ENCODE results near the gene SGSM2. TPM values are rescaled to one million over a fixed set of nuclear protein-coding genes. Genes with fewer than 3 reads are reported as not detected.

Gene SGSM2
- total RNA-seq, 1 donor from 2014 or later = 26.3 TPM

DNA sequence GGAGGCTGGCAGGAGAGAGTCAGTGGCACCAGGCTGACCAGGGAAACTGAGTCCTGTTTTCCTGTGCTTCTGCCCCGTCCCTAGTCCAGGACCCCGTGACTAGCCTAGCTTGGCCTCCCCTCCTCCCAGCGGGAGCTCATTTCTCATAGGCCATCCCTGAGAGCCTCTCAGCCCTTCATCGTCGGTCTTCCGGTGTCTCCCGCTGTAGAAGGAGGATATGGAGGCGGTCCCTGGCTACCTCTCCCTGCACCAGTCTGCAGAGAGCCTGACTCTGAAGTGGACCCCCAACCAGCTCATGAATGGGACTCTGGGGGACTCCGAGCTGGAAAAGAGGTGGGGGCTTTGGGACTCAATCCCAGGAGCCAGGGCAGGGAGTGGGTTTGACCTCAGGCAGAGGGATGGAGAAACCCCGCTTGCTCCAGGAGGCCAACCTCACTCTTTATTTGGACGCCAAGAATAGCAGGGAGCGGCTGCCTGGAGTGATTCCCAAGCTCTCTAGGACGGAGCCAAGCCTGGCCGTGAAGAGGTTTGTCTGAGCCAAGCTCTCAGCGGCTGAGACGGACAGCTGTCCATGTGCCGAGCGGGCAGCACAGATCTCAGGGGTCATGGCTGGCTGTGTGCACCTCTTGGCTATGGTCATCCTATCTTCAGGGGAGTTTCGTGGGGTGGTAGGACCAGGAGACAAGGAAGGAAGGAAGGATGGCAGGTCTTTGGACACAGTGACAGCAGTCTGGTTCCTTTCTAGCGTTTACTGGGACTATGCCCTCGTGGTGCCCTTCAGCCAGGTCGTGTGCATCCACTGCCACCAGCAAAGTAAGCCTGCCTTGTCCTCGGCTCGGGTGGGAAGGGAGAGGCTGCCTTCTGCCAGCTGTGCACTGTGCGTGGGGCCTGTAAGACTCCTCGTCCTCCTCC lies 26.8 kb downstream of the SGSM2 start:
- peak; percentile 71 for ATAC-seq
- intact Hi-C loops (cut with DNase I) = no loop called here
- peak; percentile 80 for DNase-seq (ENCODE audit: missing footprints)

DNA sequence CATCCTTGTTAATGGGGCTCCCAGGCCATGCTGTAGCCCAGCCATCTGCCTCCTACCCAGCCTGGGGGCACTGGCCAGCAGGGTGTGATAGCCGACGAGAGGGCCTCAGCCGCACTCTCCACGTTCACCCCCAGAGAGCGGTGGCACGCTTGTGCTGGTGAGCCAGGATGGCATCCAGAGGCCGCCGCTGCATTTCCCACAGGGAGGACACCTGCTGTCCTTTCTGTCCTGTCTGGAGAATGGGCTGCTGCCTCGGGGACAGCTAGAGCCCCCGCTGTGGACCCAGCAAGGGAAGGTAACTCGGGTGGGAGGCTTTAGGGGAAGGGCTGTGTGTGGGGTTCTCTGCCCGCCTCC lies 27.4 kb downstream of the SGSM2 start:
- intact Hi-C loops (cut with DNase I) = no loop called here
- no peak for DNase-seq (ENCODE audit: missing footprints)

DNA sequence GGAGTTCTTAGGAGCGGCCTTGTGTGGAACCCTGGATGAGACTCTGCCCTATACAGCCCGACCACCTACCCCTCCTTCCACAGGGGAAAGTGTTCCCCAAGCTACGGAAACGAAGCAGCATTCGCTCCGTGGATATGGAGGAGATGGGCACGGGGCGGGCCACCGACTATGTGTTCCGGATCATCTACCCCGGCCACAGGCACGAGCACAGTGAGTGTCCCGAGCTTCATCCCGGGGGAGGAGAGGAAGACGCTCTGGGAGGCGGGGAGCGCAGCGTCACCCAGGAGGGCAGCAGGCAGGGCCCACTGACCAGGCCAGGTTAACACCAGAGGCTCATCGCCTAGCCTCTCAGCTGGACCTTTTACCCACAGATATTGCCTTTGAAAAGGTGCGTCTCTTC lies 27.8 kb downstream of the SGSM2 start:
- ATAC-seq = no peak
- intact Hi-C loops (cut with DNase I) = no loop called here
- no peak for DNase-seq (ENCODE audit: missing footprints)

More for the DNA sequence above, 27.4 kb downstream of the SGSM2 start:
- no peak for ATAC-seq

DNA sequence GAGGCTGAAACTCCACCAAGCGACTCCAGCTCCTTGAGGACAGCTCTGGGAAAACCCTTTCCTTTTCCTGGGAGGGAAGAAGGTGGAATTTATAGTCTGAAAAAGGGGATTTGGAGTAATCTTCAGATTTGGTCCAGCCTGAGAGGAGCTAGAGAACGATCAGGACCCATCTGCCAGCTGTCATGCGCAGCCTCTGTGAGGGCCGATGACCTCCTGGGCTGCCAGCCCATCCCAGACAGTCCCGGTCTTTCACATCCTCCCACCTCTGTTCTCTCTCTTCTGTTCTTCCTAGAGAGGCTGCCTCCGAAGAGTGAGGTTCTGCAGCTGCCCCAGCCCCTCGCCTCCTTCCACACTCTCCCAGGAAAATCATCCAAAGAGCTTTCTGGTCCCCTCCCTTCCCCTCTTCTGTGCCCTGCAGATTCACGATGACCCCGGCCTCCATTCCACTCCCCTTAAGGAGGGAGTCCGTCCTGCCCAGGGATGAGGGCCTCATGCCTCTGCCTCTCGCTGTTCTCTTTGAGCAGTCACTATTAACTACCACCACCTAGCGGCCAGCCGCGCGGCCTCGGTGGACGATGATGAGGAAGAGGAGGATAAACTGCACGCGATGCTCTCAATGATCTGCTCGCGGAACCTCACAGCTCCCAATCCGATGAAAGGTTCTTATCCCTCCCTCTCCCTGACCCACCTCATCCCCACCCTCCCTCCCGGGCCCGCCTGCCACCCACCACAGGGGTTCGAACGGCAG lies 29.6 kb downstream of the SGSM2 start:
- DNase-seq (ENCODE audit: missing footprints) (peak; percentile 66), ATAC-seq (no peak)
- intact Hi-C loops (cut with DNase I) = no loop called here

DNA sequence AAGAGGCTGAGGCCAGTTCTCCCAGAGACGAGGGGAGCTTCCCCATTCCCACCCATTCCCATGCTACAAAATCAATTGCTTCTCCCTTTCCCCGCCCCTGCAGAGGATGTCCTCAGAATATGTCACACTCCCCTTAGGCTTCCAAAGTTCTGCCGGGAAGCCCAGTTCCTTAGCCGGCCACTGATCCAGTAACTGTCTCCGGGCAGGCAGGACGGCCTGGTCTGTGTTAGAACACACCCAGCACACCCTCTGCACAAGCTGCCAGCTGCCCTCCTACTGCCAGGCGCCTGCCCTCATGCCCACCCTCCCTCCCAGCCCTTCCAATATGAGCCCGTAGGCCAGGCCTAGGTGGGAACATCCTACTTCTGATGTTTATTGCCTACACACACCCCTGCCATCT lies 31.1 kb downstream of the SGSM2 start:
- peak; percentile 60 for DNase-seq (ENCODE audit: missing footprints)
- ATAC-seq = peak; percentile 13
- intact Hi-C loops (cut with DNase I) = no loop called here

DNA sequence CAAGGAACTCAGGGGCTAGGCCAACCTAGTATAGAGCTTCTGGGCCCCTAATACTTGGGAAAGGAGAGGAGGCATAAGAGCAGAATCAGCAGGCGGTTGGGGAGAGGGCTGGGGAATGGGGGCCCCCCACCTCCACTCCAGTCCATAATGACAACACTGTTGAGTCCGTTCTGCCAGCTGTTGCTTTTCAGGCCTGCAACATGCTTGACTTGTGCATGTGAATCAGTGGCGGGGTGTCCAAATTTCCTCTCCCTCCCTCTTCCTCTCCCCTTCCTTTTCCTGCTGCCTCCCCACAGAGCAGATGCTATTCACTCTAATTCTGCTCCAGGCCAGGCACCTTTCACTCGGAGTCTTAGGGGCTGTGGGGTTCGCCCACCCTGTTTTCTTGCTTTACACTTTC lies 31.7 kb downstream of the SGSM2 start:
- no peak for DNase-seq (ENCODE audit: missing footprints)
- ATAC-seq = no peak
- intact Hi-C loops (cut with DNase I) = no loop called here

DNA sequence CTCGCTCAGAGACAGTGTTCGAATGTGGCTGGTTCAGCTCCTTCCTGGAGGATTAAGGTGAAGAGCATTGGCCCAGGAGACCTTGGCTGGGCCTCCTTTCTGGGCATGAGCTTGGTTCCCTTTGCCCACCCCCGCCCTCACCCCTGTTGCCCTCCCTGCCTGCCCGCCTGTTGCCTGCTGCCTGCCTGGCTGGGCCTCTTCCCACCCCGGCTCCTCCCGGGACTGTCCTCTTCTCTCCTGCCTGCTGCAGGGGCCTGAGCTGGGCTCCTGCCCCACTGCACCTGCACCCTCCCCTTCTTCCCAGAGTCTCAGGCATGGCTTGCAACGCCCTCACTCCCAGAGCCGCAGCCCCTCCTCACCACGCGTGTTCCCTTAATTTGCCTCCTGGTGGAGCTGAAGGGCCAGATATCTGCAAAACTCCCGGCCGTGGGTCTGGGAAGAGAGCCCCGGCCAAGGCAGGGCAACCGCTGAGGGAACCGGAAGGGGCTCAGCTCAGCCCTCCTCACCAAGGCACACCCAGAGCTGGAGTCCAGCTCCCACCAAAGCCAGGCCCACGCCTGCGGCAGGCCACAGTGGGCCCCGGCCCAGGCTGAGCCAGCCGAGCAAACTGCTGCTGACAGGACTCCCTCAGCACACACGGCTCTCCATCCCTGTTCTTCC lies 32.4 kb downstream of the SGSM2 start:
- DNase-seq (ENCODE audit: missing footprints) (no peak), ATAC-seq (no peak)
- intact Hi-C loops (cut with DNase I) = no loop called here

DNA sequence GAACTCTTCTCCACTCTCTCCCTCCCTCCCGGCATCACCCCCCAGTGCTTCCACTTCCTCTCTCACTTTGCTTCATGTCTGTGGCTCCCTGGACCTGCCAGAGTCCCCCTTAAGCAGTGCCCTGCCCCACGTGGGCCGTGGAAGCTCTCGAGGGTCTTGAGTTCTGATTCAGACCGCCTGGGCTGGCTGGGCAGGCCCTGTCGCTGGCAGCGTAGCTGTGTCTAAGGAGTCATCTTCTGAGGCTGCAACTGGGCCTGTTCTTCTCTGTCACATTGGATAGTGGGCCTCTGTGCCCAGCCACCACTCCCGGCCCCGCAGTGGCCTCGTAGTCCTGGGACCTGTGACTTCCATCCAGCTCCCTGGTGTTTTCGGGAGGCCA lies 32.9 kb downstream of the SGSM2 start:
- ATAC-seq = no peak
- DNase-seq (ENCODE audit: missing footprints) = no peak
- intact Hi-C loops (cut with DNase I) = no loop called here

DNA sequence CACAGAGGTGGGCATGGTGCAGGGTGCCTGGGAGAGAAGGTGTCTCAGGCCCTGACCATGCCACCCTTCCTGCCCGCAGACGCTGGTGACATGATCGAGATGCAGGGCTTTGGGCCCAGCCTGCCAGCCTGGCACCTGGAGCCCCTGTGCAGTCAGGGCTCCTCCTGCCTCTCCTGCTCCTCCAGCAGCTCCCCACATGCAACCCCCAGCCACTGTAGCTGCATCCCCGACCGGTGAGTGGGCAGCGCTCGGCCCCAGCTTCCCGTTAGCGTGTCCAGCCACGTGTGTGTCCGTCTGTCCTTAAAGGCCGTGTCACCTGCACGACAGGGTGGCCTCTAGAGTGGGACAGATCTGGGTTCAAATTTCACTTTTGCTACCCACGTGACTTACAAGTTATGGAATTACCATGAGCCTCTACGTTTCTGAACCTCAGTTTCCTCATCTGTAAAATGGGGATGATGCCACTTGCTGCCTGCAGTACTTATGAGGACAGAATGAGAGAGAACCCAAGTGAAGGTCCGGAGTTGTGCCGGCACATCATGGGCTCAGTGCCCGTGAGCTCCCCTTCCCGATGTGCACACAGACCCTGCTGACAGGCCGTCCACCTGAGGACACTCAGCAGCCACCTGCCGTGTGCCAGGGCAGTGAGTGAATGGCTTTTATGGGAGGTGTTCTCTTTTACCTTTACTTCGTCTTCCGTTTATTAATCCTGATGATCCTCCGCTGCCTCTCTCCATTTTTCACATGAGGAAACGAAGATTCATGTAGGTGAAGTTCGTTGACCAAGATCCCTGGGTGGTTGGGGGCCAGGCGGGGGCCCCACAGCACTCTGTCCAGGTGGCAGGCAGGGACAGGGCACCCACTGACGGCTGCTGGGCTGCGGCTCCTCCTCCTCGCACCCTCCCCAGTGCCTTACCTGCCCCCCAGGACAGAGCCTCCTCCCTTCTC lies 34.2 kb downstream of the SGSM2 start:
- intact Hi-C loops (cut with DNase I) = no loop called here
- ATAC-seq = no peak
- DNase-seq (ENCODE audit: missing footprints) = no peak

DNA sequence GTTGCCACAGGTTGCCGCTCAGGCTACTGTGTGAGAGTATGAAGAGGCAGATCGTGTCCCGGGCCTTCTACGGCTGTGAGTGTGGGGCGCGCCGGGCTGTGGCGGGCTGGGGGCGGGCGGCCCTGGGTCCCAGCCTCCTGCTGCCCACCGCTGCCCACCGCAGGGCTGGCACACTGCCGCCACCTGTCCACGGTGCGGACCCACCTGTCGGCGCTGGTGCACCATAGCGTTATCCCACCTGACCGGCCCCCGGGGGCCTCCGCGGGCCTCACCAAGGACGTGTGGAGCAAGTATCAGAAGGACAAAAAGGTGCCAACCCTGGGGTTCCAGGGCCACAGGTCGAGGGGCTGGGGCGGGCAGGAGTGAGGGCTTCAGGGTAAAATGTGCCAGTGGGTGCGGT lies 34.9 kb downstream of the SGSM2 start:
- no peak for DNase-seq (ENCODE audit: missing footprints)
- no peak for ATAC-seq
- intact Hi-C loops (cut with DNase I) = no loop called here

DNA sequence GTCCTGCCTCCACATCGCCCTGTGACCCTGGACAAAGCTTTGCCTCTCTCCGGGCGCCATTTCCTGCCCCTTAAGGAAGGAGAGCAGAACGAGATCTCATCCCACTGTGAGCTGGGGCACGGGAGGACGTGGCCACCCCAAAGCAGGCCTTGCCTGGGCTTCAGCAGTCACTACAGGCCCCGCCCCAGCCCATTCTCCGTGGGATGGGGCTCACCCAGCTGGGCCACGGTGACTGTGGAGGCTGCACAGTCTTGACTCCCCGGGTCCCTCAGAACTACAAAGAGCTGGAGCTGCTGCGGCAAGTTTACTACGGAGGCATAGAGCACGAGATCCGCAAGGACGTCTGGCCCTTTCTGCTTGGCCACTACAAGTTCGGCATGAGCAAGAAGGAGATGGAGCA lies 35.4 kb downstream of the SGSM2 start:
- intact Hi-C loops (cut with DNase I) = no loop called here
- ATAC-seq (no peak), DNase-seq (ENCODE audit: missing footprints) (no peak)

DNA sequence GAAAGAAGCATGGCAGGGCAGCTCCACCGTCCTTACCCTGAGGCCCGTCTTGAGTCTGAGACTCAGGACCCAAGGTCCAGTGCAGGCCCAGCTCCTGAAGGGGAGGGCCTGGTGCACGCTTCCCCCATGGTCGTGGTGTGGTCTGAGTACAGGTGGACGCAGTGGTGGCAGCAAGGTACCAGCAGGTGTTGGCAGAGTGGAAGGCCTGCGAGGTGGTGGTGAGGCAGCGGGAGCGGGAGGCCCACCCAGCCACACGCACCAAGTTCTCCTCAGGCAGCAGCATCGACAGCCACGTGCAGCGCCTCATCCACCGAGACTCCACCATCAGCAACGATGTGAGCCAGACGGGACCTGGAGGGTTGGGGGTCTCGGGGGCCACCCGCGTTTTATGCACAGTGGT lies 35.9 kb downstream of the SGSM2 start:
- ATAC-seq (no peak), DNase-seq (ENCODE audit: missing footprints) (no peak)
- intact Hi-C loops (cut with DNase I) = no loop called here

DNA sequence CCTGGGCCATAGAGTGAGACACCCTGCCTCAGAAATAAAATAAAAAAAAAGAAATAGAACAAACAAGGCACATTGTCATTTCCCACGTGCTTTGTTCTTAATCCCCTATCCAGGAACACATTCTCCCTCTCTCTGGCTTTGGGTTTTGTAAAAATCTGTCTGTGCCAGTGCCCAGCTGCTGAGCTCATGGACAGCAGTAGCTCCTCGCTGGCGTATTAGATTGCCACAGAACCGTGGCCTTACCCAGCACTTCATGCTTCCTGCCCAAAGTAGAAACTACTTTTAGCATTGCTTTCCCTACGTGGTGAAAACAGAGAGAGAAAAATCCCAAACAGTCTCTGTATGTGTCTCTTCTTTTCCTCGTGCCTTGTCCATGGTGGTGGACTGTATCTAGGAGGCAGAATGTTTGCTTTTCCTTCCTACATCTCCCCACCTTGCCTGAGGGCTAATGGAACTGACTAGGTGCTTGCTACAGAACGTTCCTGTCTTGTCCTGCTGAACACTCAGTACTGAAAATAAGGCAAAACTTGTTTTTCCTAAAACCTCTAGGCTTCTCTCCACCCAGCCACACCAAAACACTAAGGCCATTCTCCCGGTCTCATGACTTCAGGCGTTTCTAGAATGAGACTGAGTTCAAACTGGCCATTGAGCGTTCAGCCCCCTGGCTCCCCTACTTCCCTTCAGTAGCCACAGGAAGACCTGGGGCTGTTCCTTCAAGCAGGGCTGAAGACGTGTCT lies 37.4 kb downstream of the SGSM2 start:
- ATAC-seq = no peak
- intact Hi-C loops (cut with DNase I) = no loop called here
- no peak for DNase-seq (ENCODE audit: missing footprints)

DNA sequence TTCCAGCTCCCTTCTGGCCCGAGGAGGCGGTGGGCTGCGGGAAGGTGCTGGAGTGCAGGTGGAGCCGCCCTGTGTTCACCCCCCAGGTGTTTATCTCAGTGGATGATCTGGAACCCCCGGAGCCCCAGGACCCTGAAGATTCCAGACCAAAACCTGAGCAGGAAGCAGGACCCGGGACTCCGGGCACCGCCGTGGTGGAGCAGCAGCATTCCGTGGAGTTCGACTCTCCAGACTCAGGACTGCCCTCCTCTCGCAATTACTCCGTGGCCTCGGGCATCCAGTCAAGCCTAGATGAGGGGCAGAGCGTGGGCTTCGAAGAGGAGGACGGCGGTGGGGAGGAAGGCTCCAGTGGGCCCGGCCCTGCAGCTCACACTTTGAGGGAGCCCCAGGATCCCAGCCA lies 38.1 kb downstream of the SGSM2 start:
- ATAC-seq (no peak), DNase-seq (ENCODE audit: missing footprints) (no peak)
- intact Hi-C loops (cut with DNase I) = no loop called here

DNA sequence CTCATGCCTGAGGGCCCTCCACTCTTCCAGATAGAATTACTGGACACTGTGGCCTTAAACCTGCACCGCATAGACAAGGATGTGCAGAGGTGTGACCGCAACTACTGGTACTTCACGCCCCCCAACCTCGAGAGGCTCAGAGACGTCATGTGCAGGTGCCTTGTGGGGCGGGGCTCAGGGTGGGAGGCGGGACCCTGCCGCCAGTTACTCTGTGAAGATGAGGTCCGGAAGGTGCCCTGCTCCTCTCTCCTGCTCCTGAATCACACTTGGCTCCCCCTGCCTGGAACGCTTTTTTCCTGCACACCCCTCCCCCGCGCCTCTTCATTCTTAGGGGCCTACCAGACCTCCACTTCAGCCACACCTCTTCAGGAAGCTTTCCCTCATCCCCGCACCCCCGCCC lies 38.8 kb downstream of the SGSM2 start:
- intact Hi-C loops (cut with DNase I) = no loop called here
- ATAC-seq (no peak), DNase-seq (ENCODE audit: missing footprints) (no peak)

DNA sequence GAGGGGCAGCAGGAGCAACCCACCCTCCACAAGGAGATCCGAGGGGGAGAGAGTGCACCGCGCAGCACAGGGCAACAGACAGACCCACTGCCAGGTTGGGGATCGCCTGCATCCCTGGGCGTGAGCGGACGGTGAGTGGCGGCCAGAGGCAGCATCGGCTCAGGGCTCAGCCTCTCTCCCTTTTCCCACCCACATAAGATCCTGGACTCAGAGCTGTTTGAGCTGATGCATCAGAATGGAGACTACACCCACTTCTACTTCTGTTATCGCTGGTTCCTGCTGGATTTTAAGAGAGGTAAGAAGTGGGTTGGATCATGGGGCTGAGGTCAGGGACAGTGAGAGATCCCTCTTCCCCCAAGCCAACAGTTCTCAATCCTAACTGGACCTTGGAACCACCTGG lies 40.4 kb downstream of the SGSM2 start:
- DNase-seq (ENCODE audit: missing footprints) (no peak), ATAC-seq (no peak)
- intact Hi-C loops (cut with DNase I) = no loop called here

DNA sequence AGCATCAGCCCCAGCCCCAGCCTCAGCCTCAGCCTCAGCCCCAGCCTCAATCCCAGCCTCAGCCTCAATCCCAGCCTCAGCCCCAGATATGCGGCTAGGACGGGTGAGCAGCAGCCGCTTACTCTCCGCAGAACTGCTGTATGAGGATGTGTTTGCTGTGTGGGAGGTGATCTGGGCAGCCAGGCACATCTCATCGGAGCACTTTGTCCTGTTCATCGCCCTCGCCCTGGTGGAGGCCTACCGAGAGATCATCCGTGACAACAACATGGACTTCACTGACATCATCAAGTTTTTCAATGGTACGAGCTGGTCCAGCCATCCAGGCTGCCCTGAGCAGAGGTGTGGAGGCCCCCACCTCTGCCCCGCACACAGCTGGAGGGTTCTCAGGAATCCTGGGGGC lies 41.6 kb downstream of the SGSM2 start:
- ATAC-seq = no peak
- DNase-seq (ENCODE audit: missing footprints) = no peak
- intact Hi-C loops (cut with DNase I) = no loop called here

DNA sequence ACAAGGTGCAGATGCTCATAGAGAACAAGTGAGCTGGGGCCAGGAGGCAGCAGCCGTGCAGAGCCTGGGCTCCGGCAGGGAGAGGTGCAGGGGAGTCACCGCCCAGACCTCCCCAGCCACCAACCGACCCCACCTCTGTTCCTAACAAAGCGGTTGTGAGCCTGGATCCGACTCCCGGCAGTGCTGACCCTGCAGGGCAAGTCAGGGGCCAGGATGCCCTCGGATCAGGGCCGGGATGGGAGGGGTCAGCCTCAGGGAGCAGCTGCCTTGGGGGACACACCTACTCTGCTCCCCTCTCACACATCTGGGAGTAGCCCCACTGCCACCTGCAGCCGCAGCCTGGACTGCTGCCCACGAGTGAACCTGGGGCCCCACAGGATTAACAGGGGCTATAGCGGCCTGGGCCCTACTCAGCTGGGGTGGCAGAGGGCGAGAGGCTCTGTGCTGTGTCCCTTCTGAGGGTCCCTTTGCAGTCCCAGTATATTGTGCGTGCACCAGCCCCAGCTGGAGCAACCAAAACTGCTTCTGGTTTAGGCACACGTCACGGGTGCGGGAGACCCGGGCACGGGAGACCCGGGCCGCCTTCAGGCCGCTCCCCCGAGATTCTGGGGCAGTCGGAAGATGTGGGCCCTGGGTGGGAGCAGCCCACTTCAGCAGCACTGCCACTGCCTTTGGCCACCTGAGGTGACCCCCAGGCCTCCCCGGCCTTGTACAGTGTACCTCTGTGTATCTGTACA lies 42.4 kb downstream of the SGSM2 start:
- no peak for ATAC-seq
- DNase-seq (ENCODE audit: missing footprints) = no peak
- intact Hi-C loops (cut with DNase I) = no loop called here
